Spinal cord (tissue), 10 donors: Measurements from ENCODE around the gene PDE6G. TPM values are rescaled to one million over a fixed set of nuclear protein-coding genes. Genes with fewer than 3 reads are reported as not detected.

Experiments used
- DNase-seq, 6 donors: peaks; one replicate each; pipeline versions ENCODE4 v3.0.0 to v3.0.0-alpha.2; 2013 to 2015; ENCODE audit warnings: low spot score in 6 of 6, low read depth in 4 of 6
- H3K27ac ChIP-seq: one replicate; pipeline ENCODE4 v1.5.1; 2013; ENCODE audit warnings: low read depth, low read length, control low read depth
- H3K27me3 ChIP-seq: one replicate; pipeline ENCODE4 v1.6.1; 2013; ENCODE audit warnings: low read length; ENCODE audit not compliant: control insufficient read depth, insufficient read depth
- H3K36me3 ChIP-seq: one replicate; pipeline ENCODE4 v1.6.1; 2013; ENCODE audit warnings: low read length; ENCODE audit not compliant: control insufficient read depth, insufficient read depth
- H3K4me1 ChIP-seq: one replicate; pipeline ENCODE4 v1.6.1; 2013; ENCODE audit warnings: low read length; ENCODE audit not compliant: control insufficient read depth, insufficient read depth
- H3K4me3 ChIP-seq: one replicate; pipeline ENCODE4 v1.5.1; 2013; ENCODE audit warnings: low read depth, low read length, control low read depth
- H3K9me3 ChIP-seq: one replicate; pipeline ENCODE4 v1.6.1; 2013; ENCODE audit warnings: low read length; ENCODE audit not compliant: control insufficient read depth, insufficient read depth
- WGBS: methylation state at CpG from one replicate; pipeline ENCODE4 v1.1.5; 2013; ENCODE audit warnings: missing lambda C conversion rate; ENCODE audit not compliant: insufficient coverage; 5-methylcytosine and 5-hydroxymethylcytosine counted together
- polyA plus RNA-seq, 2 donors: library from polyadenylated mRNA; unstranded; fragments of 120-200 nt; gene quantifications; one replicate each; pipeline ENCODE4 v1.2.1, GENCODE V29; 2013; ENCODE audit not compliant: insufficient read length in 2 of 2
- total RNA-seq, 2 donors: library from RNA; depleted of rRNA in 1 of 2; stranded (reverse); fragments of 120-200 nt in 1 of 2; fragments of >200 nt in 1 of 2; gene quantifications; one replicate each; pipeline versions ENCODE4 v1.2.3 to v1.2.4, GENCODE V29; 2013 to 2014
- donor health status: healthy.

PDE6G gene
- total and polyA plus RNA-seq, 4 donors = 1.9 to 3.7 (median 2.0) TPM; not detected in 1

DNA sequence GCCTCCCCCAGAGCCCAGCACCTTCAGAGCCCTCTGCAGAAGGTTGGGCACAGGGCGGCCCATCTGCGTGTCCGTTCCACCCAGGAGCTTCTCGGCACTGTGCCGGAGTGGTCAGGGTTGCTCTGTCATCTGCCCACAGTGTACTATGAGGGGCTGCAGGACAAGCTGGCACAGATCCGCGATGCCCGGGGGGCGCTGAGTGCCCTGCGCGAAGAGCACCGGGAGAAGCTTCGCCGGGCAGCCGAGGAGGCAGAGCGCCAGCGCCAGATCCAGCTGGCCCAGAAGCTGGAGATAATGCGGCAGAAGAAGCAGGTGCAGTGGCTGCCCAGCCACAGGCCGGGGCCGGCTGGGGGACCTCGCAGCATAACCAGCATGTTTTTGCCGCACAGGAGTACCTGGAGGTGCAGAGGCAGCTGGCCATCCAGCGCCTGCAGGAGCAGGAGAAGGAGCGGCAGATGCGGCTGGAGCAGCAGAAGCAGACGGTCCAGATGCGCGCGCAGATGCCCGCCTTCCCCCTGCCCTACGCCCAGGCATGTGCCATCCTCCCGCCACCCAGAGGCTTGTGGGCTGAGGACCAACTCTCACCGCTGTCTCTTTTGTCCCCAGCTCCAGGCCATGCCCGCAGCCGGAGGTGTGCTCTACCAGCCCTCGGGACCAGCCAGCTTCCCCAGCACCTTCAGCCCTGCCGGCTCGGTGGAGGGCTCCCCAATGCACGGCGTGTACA lies 40.0 kb upstream of the PDE6G start:
- H3K36me3 ChIP-seq = peaks cover 92% of the 10 kb centered on the region
- no peak overlapping the region for H3K27ac ChIP-seq
- DNase-seq = no peak
- WGBS = 91% methylated on average over 40 of the region's 40 CpGs
- no peaks in the 10 kb centered on the region for H3K9me3 ChIP-seq
- peaks cover 8% of the 10 kb centered on the region for H3K4me1 ChIP-seq
- H3K27me3 ChIP-seq = no peaks in the 10 kb centered on the region
- H3K4me3 ChIP-seq = no peak overlapping the region

- peaks cover 92% of the 10 kb centered on the region for H3K36me3 ChIP-seq
- 95% methylated on average over 22 of the region's 22 CpGs for WGBS
Measured at GRCh38 chr17:81695801-81696200, 39.5 kb upstream of the PDE6G start.

DNA sequence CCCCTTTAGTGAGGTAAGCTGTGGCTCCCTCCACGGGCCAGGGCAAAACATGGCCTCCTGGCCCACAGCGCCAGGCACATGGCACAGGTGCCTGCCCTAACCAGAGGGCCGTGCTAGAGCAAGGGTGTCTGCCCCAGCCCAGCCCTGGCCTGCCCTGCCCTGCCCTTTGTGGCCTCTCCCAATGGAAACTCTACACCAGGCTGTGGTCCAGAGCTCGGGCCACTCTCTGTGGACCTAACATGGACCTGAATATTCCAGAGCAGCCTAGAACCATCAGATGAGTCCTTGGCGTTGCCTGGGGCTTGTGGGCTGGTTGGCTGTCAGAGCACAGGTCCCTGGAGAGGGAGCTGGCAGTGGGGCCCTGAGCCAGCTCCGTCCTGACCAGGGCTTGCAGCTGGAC lies 38.9 kb upstream of the PDE6G start:
- H3K36me3 ChIP-seq = peaks cover 92% of the 10 kb centered on the region
- no peak overlapping the region for H3K4me3 ChIP-seq
- 93% methylated on average over 6 of the region's 6 CpGs for WGBS
- H3K27me3 ChIP-seq = no peaks in the 10 kb centered on the region
- H3K27ac ChIP-seq = no peak overlapping the region
- H3K4me1 ChIP-seq = no peaks in the 10 kb centered on the region
- no peaks in the 10 kb centered on the region for H3K9me3 ChIP-seq
- no peak for DNase-seq

More at GRCh38 chr17:81695801-81696200, 39.5 kb upstream of the PDE6G start:
- no peak for DNase-seq
- Histone ChIP-seq H3K27ac (no peak overlapping the region), H3K27me3 (no peaks in the 10 kb centered on the region), H3K4me1 (peaks cover 3% of the 10 kb centered on the region), H3K9me3 (no peaks in the 10 kb centered on the region), H3K4me3 (no peak overlapping the region)

- no peak overlapping the region for H3K4me3 ChIP-seq
- no peak overlapping the region for H3K27ac ChIP-seq
- H3K36me3 ChIP-seq = peaks cover 93% of the 10 kb centered on the region
- H3K4me1 ChIP-seq = no peaks in the 10 kb centered on the region
- no peak for DNase-seq
- H3K9me3 ChIP-seq = no peaks in the 10 kb centered on the region
- 91% methylated on average over 14 of the region's 19 CpGs for WGBS
- no peaks in the 10 kb centered on the region for H3K27me3 ChIP-seq
Measured at GRCh38 chr17:81694810-81695209, 38.5 kb upstream of the PDE6G start.

- H3K27me3 ChIP-seq = no peaks in the 10 kb centered on the region
- no peak overlapping the region for H3K27ac ChIP-seq
- WGBS = 88% methylated on average over 27 of the region's 35 CpGs
- H3K9me3 ChIP-seq = no peaks in the 10 kb centered on the region
- no peaks in the 10 kb centered on the region for H3K4me1 ChIP-seq
- H3K36me3 ChIP-seq = peaks cover 98% of the 10 kb centered on the region
- no peak overlapping the region for H3K4me3 ChIP-seq
- DNase-seq = no peak
Measured at GRCh38 chr17:81693509-81694210, 37.3 kb upstream of the PDE6G start.

- no peak overlapping the region for H3K27ac ChIP-seq
- DNase-seq = no peak
- peaks cover 100% of the 10 kb centered on the region for H3K36me3 ChIP-seq
- H3K9me3 ChIP-seq = no peaks in the 10 kb centered on the region
- H3K4me1 ChIP-seq = no peaks in the 10 kb centered on the region
- no peaks in the 10 kb centered on the region for H3K27me3 ChIP-seq
- whole genome bisulfite sequencing = 98% methylated on average over 20 of the region's 20 CpGs
- no peak overlapping the region for H3K4me3 ChIP-seq
Measured at GRCh38 chr17:81691608-81692007, 35.3 kb upstream of the PDE6G start.

- Histone ChIP-seq H3K4me3 (no peak overlapping the region), H3K9me3 (no peaks in the 10 kb centered on the region), H3K27ac (no peak overlapping the region), H3K4me1 (no peaks in the 10 kb centered on the region), H3K27me3 (no peaks in the 10 kb centered on the region), H3K36me3 (peaks cover 100% of the 10 kb centered on the region)
- no peak for DNase-seq
- 96% methylated on average over 13 of the region's 18 CpGs for WGBS
Measured at GRCh38 chr17:81691196-81691595, 34.9 kb upstream of the PDE6G start.

DNA sequence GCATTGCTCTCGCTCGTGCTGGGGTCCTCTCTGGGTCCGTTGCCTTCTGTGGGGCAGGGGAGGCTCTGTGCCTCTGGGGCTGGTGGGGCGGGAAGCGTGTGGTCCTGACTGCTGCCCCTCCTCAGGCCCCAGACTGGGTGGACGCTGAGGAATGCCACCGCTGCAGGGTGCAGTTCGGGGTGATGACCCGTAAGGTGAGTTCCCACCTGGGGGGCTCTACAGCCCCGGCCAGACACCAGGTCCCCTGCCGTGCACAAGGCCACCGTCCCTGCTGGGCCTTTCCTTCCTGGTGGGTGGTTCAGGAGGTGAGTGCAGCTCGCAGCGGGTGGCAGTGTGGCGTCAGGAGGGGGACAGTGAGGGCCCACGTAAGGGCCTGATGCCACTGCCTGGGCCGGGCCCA lies 34.2 kb upstream of the PDE6G start:
- DNase-seq = no peak
- H3K4me1 ChIP-seq = peaks cover 4% of the 10 kb centered on the region
- no peak overlapping the region for H3K27ac ChIP-seq
- no peaks in the 10 kb centered on the region for H3K27me3 ChIP-seq
- WGBS = 86% methylated on average over 14 of the region's 17 CpGs
- no peak overlapping the region for H3K4me3 ChIP-seq
- H3K36me3 ChIP-seq = peaks cover 100% of the 10 kb centered on the region
- H3K9me3 ChIP-seq = no peaks in the 10 kb centered on the region

GRCh38 chr17:81690066-81690465 lies 33.7 kb upstream of the PDE6G start:
- H3K4me1 ChIP-seq = peaks cover 9% of the 10 kb centered on the region
- no peaks in the 10 kb centered on the region for H3K27me3 ChIP-seq
- no peak for DNase-seq
- H3K9me3 ChIP-seq = no peaks in the 10 kb centered on the region
- H3K36me3 ChIP-seq = peaks cover 100% of the 10 kb centered on the region
- 92% methylated on average over 18 of the region's 18 CpGs for WGBS
- no peak overlapping the region for H3K4me3 ChIP-seq
- H3K27ac ChIP-seq = no peak overlapping the region

DNA sequence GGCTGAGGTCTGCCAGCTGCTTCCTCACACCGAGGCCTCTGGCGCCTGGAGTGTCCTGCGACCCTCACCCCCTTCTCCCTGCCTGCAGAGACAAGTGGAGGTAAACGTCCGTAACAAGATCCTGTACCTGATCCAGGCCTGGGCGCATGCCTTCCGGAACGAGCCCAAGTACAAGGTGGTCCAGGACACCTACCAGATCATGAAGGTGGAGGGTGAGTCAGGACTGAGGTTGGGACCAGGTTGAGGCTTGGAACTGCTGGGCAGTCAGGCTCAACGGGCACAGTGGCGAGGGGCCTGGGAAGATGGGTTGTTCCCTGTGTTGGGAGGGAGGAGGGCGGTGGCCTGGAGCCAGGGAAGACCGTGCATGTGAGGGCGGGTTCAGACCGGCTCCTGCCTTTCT lies 32.3 kb upstream of the PDE6G start:
- peaks cover 86% of the 10 kb centered on the region for H3K36me3 ChIP-seq
- H3K9me3 ChIP-seq = no peaks in the 10 kb centered on the region
- DNase-seq = no peak
- WGBS = 95% methylated on average over 14 of the region's 14 CpGs
- no peaks in the 10 kb centered on the region for H3K27me3 ChIP-seq
- H3K27ac ChIP-seq = no peak overlapping the region
- H3K4me1 ChIP-seq = peaks cover 18% of the 10 kb centered on the region
- H3K4me3 ChIP-seq = no peak overlapping the region
